NCI-H2196 (cell line): Measurements from ENCODE around the gene GJD4.
A peak's percentile ranks its signal among the peaks of the same experiment; 100 is the strongest.

Experiments
- DNase-seq: peaks from one replicate; lab custom pipeline; 2025; ENCODE audit not compliant: unreplicated experiment; lab: John Stamatoyannopoulos, UW

The GJD4 gene

DNA sequence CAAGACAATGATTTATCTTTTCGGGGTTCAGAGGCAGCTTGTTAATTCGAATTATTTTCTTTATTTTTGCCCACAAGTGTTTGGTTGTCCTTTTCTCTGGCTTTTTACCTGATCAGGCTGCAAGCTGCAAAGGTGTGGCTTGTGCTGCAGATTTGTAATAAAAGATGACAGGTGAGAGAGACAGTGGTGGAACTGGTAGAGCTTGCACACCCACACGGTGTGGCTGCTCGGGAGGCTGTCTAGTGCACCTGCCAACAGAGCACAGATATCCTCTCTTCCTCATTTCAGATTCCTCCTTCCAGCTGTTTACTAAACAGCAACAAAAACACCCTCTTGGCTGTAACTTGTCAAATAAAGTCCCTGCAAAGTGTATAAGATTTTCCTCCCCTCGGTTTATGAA lies 9.2 kb downstream of the GJD4 start:
- no peak for DNase-seq

DNA sequence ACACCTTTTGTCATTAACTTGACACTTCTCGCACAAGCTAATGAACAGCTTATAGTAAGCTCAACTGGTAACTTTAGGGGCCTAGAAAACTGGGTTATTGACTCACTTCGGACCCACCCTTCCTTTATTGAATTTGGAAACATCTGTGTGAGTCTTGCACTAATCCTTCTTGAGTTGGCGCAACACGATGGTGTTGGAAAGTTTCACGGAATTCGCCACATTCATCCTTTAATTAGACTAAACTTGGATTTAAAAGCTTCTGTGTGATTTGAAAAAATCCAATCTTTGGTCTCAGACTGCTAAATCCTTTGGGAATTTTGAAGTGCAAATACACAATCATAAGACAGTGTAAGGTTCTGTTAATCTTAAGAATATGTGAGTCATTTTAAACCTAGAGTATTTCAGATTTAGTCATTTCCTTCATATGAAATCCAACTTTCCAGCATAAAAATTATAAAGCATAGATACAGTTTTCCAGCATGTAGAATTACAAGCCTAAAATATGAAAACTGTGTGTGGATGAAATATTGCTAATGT lies 21.9 kb downstream of the GJD4 start:
- no peak for DNase-seq

- no peak for DNase-seq
Measured at GRCh38 chr10:35631404-35631803, 26.3 kb downstream of the GJD4 start.

DNA sequence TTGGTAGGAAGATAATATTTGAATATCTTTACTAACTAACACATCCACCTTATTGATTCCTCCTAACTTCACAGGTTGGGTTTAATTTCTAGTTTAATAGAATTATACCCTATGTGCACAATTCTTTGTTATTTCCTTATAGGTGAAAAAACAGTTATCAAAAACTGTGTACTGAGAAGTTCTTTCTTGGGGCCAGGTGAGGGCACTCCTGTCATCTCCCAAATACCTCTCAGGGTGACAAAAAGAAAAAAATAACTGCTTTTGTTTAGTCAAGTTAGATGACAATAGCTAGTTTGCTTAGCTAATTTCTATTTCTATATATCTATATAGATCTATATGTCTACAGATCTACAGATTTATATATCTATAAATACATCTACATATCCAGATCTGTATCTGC lies 26.9 kb downstream of the GJD4 start:
- no peak for DNase-seq

- DNase-seq = peak; percentile 39
Measured at GRCh38 chr10:35633006-35633980, 28.2 kb downstream of the GJD4 start.

GRCh38 chr10:35635576-35635975 lies 30.4 kb downstream of the GJD4 start:
- peak; percentile 54 for DNase-seq

- no peak for DNase-seq
Measured at GRCh38 chr10:35636956-35637355, 31.8 kb downstream of the GJD4 start.

GRCh38 chr10:35637462-35637861 lies 32.3 kb downstream of the GJD4 start:
- DNase-seq = no peak

GRCh38 chr10:35638101-35638500 lies 33.0 kb downstream of the GJD4 start:
- no peak for DNase-seq

DNA sequence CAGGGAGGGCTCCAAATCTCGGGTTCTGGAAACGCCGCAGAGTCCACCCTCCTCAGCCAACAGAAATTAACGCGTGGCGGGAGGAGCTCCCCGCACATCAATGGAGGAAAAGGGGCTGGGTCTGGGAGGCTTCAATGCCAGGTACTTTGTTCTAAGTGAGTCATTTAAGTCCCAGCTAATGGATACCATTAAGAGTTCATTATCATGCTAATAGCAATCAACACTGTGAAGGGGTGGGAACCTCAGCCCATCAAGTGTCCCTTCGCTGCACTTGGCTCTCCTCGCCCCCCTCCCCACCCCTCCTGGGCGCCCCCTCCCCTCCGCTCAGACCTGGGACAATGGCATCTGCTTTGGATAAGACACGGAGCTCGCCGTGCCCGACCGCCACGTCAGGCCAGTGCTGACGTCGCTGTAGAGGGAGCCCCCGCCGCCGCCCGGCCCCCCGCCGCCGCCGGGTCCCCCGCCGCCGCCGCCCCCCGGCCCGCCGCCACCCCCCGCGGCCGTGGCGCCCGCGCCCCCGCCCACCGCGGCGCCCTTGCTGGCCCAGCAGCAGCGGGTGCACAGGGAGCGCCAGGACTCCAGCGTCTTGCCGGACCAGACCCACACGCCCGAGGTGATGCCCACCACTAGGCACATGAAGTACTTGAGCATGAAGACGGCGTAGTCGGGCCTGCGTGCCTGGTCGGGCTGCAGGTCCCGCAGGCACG lies 34.0 kb downstream of the GJD4 start:
- DNase-seq = no peak

- no peak for DNase-seq
Measured at GRCh38 chr10:35639728-35640401, 34.7 kb downstream of the GJD4 start.

DNA sequence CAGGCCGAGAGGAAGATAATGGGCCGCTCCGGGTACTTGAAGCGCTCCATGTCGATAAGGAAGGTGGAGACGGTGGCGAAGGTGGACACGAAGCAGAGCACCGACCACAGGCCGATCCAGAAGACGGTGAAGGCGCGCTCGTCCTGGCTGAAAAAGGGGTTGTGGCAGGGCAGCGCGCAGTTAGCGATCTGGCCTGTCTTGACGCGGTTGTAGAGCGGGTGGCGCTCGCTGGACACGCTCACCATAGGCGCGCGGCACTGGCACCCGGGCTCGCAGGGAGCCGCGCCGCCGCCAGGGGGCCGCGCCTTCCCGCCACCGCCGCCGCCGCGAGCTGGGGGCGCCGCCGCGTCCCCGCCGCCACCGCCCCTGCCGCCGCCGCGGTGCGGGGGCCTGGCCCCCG lies 35.3 kb downstream of the GJD4 start:
- peak; percentile 39 for DNase-seq

- DNase-seq = peak; percentile 18
Measured at GRCh38 chr10:35640951-35641675, 36.0 kb downstream of the GJD4 start.

- no peak for DNase-seq
Measured at GRCh38 chr10:35641676-35642034, 36.5 kb downstream of the GJD4 start.

- DNase-seq = peak; percentile 86
Measured at GRCh38 chr10:35642035-35642792, 37.1 kb downstream of the GJD4 start, which contains the start of gene FZD8. Gene FZD8 (minus strand): TSS chr10:35642296. CDS start chr10:35641429, 867 bp downstream.

DNA sequence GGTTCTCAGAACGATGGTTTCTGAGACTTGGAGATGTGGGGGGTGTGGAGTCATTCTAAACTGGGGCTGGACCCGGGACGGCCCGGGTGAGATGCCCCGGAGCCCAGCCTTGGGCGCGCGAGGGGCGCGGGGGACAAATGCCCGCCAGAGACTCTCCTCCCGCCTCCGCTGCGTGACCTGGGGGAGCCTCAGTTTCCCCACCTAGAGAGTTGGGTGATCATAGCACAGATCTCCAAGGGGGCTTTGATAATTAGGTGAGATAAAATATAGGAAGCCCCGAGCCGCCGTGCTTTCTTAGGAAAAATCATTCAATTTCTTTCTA lies 37.6 kb downstream of the GJD4 start:
- DNase-seq = no peak

- DNase-seq = peak; percentile 10
Measured at GRCh38 chr10:35643151-35644049, 38.3 kb downstream of the GJD4 start.

- DNase-seq = no peak
Measured at GRCh38 chr10:35644050-35644950, 39.2 kb downstream of the GJD4 start.
